ENCODE results near the gene PKNOX2. TPM values are rescaled to one million over a fixed set of nuclear protein-coding genes. Genes with fewer than 3 reads are reported as not detected.
A peak's percentile ranks its signal among the peaks of the same experiment; 100 is the strongest.

The PKNOX2 gene
- total RNA-seq, 1 experiment from 2014 or later: not detected

GRCh38 chr11:125389339-125390166, 225.0 kb downstream of the PKNOX2 start:
- no peak for DNase-seq (ENCODE audit: low read depth)
- in situ Hi-C loops (cut with HindIII; ENCODE audit: low pct_unique_long_range_greater_than_20kb, low sequenced_read_pairs): no loop called here

GRCh38 chr11:125390946-125391345, 226.4 kb downstream of the PKNOX2 start:
- DNase-seq (ENCODE audit: low read depth): no peak
- in situ Hi-C loops (cut with HindIII; ENCODE audit: low pct_unique_long_range_greater_than_20kb, low sequenced_read_pairs): no loop called here

- DNase-seq (ENCODE audit: low read depth): no peak
- in situ Hi-C loops (cut with HindIII; ENCODE audit: low pct_unique_long_range_greater_than_20kb, low sequenced_read_pairs): no loop called here
Observed at GRCh38 chr11:125393331-125393730, 228.8 kb downstream of the PKNOX2 start.

DNA sequence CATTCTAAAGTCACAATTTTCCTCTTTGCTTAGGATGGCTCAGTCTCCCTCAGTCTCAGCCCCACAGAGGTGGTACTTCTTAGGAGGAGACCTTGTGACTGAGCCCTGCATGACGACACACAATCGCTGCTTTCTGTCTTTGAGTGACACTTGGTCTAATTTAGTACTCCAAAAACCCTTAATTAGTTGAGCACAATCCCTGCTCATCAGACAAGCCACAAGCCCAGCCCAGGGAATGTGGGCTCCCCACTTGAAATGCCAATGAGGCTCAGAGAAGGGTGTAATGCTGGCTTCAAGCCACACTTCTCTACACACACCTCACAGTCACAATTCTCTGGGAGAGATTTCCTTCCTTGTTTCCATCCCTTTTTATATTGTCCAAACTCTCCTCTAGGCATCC, 229.7 kb downstream of the PKNOX2 start:
- in situ Hi-C loops (cut with HindIII; ENCODE audit: low pct_unique_long_range_greater_than_20kb, low sequenced_read_pairs): no loop called here
- DNase-seq (ENCODE audit: low read depth): no peak

GRCh38 chr11:125397421-125397820, 232.9 kb downstream of the PKNOX2 start:
- DNase-seq (ENCODE audit: low read depth): no peak
- in situ Hi-C loops (cut with HindIII; ENCODE audit: low pct_unique_long_range_greater_than_20kb, low sequenced_read_pairs): no loop called here

DNA sequence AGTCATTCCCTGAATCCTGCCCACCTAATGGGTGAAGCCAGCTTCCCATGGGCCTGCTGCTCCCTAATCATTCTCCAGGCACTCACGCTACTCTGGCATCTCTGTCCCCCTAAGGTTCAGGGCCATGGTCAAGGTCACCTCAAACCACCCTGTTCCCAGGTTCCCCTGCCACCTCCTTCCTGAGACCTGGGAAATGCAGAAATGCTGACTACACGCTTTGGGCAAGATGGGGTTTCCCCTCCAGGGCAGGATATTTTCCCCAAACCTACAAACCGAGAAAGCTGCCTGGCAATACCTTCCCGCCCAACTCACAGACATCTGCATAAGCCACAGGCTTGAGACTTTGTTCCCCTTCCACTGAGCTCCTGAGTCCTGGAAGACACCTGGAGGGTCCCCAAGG, 233.9 kb downstream of the PKNOX2 start:
- in situ Hi-C loops (cut with HindIII; ENCODE audit: low pct_unique_long_range_greater_than_20kb, low sequenced_read_pairs): no loop called here
- no peak for DNase-seq (ENCODE audit: low read depth)

GRCh38 chr11:125398994-125399640, 234.6 kb downstream of the PKNOX2 start:
- DNase-seq (ENCODE audit: low read depth): no peak
- in situ Hi-C loops (cut with HindIII; ENCODE audit: low pct_unique_long_range_greater_than_20kb, low sequenced_read_pairs): no loop called here

- in situ Hi-C loops (cut with HindIII; ENCODE audit: low pct_unique_long_range_greater_than_20kb, low sequenced_read_pairs): no loop called here
- DNase-seq (ENCODE audit: low read depth): no peak
Observed at GRCh38 chr11:125399945-125400344, 235.4 kb downstream of the PKNOX2 start.

DNA sequence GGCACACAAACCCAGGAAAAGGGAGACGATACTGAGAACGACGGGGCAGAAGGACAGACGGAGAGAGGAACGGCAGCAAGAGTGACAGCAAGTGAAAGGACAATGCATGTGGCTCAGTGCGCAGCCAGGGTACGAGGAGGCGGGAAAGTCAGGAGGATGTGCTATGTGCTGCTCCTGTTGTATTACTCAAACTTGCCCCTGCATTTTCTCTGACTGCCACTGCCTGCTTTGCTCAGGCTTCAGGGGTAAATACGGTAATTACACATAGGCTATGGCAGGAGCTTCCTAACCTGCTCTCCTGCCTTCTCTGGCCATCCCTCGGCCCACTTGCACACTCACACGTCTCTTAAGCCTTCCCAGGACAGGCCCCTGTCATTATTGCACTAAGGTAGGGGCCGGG, 236.7 kb downstream of the PKNOX2 start:
- in situ Hi-C loops (cut with HindIII; ENCODE audit: low pct_unique_long_range_greater_than_20kb, low sequenced_read_pairs): no loop called here
- DNase-seq (ENCODE audit: low read depth): no peak

DNA sequence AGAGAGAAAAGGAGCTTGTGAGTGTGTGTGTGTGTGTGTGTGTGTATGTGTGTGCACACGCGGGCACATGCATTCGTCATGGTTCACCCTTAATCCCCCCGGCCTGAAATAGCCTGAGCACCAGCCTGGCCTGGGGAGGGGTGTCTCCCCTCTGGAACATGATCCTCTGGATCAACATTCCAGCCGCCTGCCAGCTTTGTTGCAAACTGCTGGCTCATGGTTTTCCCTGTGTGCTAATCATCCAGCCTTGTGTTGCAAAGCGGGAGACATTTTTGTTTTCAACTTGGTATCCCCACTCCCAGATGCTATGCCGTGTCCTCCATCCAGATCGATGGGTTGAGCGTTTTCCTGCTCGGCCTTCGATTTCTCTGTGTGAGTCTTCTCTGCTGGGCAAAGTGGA, 237.2 kb downstream of the PKNOX2 start:
- no peak for DNase-seq (ENCODE audit: low read depth)
- in situ Hi-C loops (cut with HindIII; ENCODE audit: low pct_unique_long_range_greater_than_20kb, low sequenced_read_pairs): no loop called here

DNA sequence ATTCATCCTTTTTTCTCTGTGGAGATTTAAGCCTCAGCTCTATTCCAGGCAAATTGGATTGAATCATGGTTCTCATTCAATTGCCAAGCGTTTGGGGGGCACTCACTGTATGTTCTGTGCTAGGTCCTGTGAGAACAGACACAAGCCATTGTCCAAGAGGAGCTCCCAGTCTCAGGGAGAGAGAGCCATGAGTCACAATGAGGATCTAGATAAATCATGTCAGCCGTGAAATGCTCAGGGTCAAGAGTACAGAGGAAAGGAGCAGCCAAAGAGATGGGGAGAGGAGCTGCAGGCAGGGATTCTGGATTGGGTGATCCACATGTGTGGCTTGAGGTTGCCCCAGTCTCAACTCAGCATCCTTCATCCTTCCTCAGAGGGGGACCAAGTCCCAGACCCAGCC, 237.9 kb downstream of the PKNOX2 start:
- in situ Hi-C loops (cut with HindIII; ENCODE audit: low pct_unique_long_range_greater_than_20kb, low sequenced_read_pairs): no loop called here
- peak; percentile 6 for DNase-seq (ENCODE audit: low read depth)

DNA sequence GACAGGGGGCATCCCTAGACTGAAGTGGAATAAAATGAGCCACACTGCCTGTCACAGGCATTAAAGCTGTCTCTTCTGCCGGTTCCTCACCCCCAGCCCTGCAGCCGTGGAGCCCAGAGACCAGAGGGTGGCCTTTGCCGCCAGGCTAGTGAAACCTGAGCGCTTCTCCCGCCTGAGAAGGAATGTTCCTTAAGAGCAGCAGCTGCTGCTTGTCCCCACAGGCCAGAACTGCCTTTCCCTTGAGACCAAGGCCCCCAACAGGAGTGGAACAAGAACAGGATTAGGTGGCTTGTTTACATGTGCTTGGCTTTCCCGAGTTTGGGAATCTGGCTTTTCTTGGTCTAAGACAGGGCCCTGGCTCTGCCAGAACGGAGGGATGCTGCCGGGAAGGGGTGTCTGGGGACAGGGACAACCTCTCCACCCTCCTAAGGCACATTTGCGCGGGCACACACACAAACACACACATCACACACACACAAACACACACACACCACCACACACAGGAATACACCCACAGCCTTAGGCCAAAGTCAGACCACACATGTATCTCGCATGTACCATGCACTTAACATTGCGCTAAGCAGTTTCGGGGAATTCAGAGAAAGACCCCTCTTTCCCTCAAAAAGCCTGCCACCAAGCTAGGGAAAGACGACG, 239.7 kb downstream of the PKNOX2 start:
- no peak for DNase-seq (ENCODE audit: low read depth)
- in situ Hi-C loops (cut with HindIII; ENCODE audit: low pct_unique_long_range_greater_than_20kb, low sequenced_read_pairs): no loop called here

DNA sequence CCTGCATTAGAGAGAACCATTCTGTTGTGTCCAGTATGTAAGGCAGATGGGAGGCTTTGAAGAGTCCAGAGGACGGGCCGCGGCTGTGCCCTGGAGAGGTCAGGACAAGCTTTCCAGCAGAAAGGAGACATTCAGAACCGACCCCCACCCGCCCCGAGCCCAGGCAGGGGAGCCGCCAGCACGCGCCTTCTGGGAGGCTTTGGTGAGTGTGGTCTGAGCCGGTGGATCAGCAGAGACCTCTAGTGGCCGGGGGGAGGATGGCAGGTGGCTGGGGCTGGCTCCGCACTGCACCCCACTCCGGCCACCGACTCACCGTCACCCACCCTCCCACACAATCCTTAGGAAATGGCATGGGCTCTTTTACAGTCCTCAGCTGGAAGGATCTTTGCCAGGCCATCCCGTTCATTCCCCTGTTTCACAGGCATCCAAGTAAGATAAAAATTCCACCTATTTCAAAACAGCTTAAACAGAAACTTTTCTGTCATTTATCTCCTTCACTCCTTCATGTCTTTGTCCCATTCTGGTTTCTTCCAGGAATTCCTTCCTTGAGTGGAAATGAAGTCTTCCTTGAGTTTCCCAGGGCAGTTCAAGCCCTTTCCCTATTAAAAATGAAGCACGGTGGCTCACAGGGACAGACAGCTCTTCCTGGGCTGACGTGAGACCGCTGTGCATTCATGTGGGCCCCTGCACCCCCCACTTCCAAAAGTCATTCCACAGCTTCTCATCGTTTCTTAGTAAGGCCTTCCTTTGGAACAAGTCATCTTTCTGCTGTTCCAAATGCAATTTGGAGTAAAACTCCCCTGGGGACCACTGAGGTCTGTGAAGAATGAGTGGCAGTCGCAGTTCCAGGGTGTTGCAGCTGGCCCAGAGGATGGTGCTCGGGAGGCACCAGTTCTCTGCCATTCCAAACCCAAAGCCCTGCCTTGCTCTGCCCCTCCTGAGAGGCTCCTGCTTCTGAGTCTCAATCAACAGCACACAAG, 240.6 kb downstream of the PKNOX2 start:
- no peak for DNase-seq (ENCODE audit: low read depth)
- in situ Hi-C loops (cut with HindIII; ENCODE audit: low pct_unique_long_range_greater_than_20kb, low sequenced_read_pairs): no loop called here

DNA sequence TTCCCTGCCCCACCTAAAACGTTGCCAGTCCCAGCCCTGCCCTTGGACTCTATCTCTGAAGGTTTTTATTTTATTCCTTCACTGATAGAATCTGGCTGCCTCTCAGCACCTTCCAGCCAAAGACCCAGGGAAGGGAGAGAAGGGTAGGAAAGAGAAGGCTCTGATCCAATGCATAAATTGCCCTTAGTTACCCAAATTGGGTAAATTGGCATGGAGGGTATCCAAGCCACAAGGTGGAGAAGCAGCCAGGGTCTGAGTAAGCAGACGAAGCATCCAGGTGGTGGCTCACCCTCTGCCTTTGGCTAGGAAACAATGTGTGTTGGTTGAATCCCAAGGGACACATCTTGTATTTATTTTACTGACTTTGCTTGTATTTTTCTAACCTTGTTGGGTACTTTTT, 242.5 kb downstream of the PKNOX2 start:
- DNase-seq (ENCODE audit: low read depth): no peak
- in situ Hi-C loops (cut with HindIII; ENCODE audit: low pct_unique_long_range_greater_than_20kb, low sequenced_read_pairs): no loop called here

DNA sequence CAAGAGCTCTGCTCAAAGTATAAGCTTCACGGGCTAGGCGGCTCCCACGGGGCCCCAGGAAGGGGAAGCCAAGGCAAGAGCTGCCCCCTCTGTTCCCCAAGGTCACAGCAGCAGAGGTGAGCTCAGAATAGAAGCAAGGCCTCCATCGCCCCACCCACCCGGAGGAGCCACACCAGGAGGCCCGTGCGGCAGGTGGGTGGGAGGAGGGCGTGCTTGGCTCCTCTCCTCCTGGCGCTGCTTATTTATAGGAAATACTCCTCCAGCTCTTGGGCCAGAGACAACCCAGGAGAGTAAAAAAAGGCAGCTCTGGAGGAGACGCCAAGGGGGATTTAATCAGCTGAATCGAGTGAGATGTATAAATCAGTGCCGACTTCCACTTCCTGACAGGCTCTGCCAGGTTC, 243.8 kb downstream of the PKNOX2 start:
- no peak for DNase-seq (ENCODE audit: low read depth)
- in situ Hi-C loops (cut with HindIII; ENCODE audit: low pct_unique_long_range_greater_than_20kb, low sequenced_read_pairs): no loop called here

GRCh38 chr11:125410091-125410490, 245.5 kb downstream of the PKNOX2 start:
- in situ Hi-C loops (cut with HindIII; ENCODE audit: low pct_unique_long_range_greater_than_20kb, low sequenced_read_pairs): no loop called here
- no peak for DNase-seq (ENCODE audit: low read depth)

DNA sequence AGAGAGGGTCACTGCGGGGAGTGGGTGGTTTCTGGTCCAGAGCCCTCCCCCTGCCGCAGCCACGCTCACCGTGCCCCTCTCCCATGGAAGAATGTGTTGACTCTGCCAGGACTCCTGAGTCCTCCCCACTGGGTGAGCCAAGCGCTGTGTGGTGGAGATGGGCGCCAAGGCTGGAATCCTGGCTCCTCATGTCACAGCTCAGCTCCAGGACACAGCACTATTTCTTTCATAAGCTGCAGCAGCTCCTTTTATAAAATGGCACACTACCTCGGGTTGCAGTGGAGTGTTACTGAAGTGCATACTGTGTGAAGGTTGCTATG, 247.6 kb downstream of the PKNOX2 start:
- no peak for DNase-seq (ENCODE audit: low read depth)
- in situ Hi-C loops (cut with HindIII; ENCODE audit: low pct_unique_long_range_greater_than_20kb, low sequenced_read_pairs): no loop called here

GRCh38 chr11:125412509-125412908, 248.0 kb downstream of the PKNOX2 start:
- in situ Hi-C loops (cut with HindIII; ENCODE audit: low pct_unique_long_range_greater_than_20kb, low sequenced_read_pairs): no loop called here
- no peak for DNase-seq (ENCODE audit: low read depth)
